BJ (cell line): ENCODE measurements around the gene TAS1R2. TPM values are rescaled to one million over a fixed set of nuclear protein-coding genes. Genes with fewer than 3 reads are reported as not detected.

ENCODE experiments used
- CTCF ChIA-PET: fragments of 350-600 bp; formaldehyde crosslinking; extraction: SDS; loops from one replicate; lab custom pipeline; 2021; ENCODE audit warnings: antibody characterized with exemption, inconsistent platforms; lab: Yijun Ruan, JAX
- POLR2A ChIA-PET: fragments of 300-600 bp; sonication (Branson Sonifier 250); formaldehyde crosslinking; extraction: SDS; loops from one replicate; lab custom pipeline; 2021; ENCODE audit warnings: antibody characterized with exemption; lab: Charles Lee
- DNase-seq: peaks from one replicate; pipeline ENCODE4 v3.0.0-alpha.2; 2011; ENCODE audit warnings: low read depth
- H3K27me3 ChIP-seq: 2 replicates; pipeline ENCODE4 v1.6.0; 2011; ENCODE audit warnings: low read length; ENCODE audit not compliant: control insufficient read depth, insufficient read depth
- H3K36me3 ChIP-seq: 2 replicates; pipeline ENCODE4 v1.5.1; 2011; ENCODE audit warnings: low read length; ENCODE audit not compliant: control insufficient read depth, insufficient read depth
- H3K4me3 ChIP-seq: 2 replicates; pipeline ENCODE4 v1.5.1; 2011; ENCODE audit warnings: low read depth, mild to moderate bottlenecking, control low read depth, low read length
- polyA plus RNA-seq: library from polyadenylated mRNA; depleted of rRNA; stranded (reverse); fragments of >200 nt; gene quantifications from 2 replicates; pipeline ENCODE4 v1.2.3, GENCODE V29; 2011; rRNA removed
- small RNA-seq: library from RNA; depleted of rRNA; stranded (forward); fragments of <200 nt; gene quantifications from one replicate; pipeline ENCODE3, GENCODE V24; 2012; ENCODE audit warnings: low replicate concordance, low read depth; ENCODE audit not compliant: insufficient read length
- TF ChIP-seq, protein P1 (sequence below): IDR thresholded peaks from 2 replicates; pipeline ENCODE4 v1.5.1; 2011; ENCODE audit warnings: low read depth, mild to moderate bottlenecking, control low read depth, inconsistent platforms, low read length, moderate library complexity; ENCODE audit not compliant: insufficient read depth

TAS1R2 gene
- polyA plus RNA-seq, 1 experiment: not detected

DNA sequence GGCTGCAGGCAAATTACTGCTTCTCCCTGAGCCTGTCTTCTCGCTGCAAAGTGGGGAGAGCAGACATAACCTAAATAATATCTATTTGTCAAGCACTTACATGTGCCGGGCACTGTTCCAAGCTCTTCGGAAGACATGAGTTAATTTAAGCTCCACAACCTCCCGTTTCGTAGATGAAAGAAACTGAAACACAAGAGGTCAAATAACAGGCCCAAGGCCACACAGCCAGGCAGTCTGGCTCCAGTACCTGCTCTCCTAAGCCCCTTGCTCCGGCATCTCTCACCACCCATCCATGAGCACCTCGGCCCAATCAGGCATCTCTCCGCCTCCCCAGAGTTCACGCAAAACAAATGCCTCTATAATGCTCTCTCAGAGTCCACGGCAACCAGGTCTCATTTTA, 65.4 kb downstream of the TAS1R2 start:
- TF ChIP-seq, protein P1, sequence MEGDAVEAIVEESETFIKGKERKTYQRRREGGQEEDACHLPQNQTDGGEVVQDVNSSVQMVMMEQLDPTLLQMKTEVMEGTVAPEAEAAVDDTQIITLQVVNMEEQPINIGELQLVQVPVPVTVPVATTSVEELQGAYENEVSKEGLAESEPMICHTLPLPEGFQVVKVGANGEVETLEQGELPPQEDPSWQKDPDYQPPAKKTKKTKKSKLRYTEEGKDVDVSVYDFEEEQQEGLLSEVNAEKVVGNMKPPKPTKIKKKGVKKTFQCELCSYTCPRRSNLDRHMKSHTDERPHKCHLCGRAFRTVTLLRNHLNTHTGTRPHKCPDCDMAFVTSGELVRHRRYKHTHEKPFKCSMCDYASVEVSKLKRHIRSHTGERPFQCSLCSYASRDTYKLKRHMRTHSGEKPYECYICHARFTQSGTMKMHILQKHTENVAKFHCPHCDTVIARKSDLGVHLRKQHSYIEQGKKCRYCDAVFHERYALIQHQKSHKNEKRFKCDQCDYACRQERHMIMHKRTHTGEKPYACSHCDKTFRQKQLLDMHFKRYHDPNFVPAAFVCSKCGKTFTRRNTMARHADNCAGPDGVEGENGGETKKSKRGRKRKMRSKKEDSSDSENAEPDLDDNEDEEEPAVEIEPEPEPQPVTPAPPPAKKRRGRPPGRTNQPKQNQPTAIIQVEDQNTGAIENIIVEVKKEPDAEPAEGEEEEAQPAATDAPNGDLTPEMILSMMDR: no peak
- no peak for DNase-seq
- CTCF ChIA-PET: no interaction called here

DNA sequence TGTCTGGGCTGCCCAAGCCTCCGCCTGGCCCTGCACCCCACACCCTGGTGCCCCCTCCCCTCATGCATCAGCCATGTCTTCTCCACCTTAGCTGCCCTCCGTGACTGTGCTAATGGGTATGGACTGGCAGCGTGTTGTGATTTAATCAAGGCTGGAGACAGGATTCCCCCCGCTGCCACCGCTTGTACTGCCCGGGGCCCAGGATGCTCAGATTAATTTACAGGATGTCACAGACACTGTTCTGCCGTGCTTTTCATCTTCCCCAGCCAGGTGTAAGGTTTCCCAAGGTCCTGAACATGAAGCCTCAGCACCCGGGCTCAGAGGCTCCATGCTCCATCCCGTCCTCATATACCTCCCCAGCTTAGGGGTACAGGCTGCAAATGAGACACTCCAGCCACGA, 66.3 kb downstream of the TAS1R2 start:
- ChIA-PET POLR2A (interaction anchor here (0.6 kb wide), 1 partner anchor 984 kb away, joined by 3 read pairs; no protein-coding TSS in a partner anchor), CTCF (no interaction called here)
- Histone ChIP-seq H3K27me3 (no peaks in the 10 kb centered on the region; the same call in 1 of the 2 replicates), H3K36me3 (no peaks in the 10 kb centered on the region), H3K4me3 (no peak overlapping the region)
- TF ChIP-seq, protein P1: no peak
- DNase-seq: no peak

More for the DNA sequence above, 65.4 kb downstream of the TAS1R2 start:
- Histone ChIP-seq H3K36me3 (no peaks in the 10 kb centered on the region), H3K27me3 (no peaks in the 10 kb centered on the region; the same call in 1 of the 2 replicates), H3K4me3 (no peak overlapping the region)
- POLR2A ChIA-PET: no interaction called here

DNA sequence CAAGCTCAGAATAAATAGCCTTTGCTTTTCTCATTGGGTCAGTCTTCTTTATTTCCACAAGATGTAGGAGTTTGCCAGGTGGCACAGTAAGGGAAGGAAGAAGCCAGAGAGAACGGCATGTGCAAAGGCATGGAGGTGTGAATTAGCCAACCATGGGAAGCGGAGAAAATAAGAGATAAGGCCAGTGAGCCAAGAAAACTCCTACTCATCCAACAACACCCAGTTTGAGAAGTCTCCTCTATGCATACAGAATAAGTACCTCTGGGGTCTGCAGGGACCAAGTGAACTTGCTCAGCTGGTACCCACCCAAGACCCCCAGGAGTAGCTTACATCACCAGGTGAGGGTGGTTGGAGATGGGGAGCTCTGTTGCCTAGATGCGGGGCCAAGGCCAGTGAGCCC, 66.7 kb downstream of the TAS1R2 start:
- Histone ChIP-seq H3K27me3 (no peaks in the 10 kb centered on the region; the same call in 1 of the 2 replicates), H3K4me3 (no peak overlapping the region), H3K36me3 (no peaks in the 10 kb centered on the region)
- DNase-seq: no peak
- POLR2A ChIA-PET: interaction anchor here (0.6 kb wide), 1 partner anchor 984 kb away, joined by 3 read pairs; no protein-coding TSS in a partner anchor
- CTCF ChIA-PET: no interaction called here
- TF ChIP-seq, protein P1: no peak

Small RNA genes lying within 50 kb of the gene (small RNA-seq; reads per million reads assigned to genes)
- gene MIR1290 (not detected), gene MIR4695 (not detected)

Other genes starting within 250 kb of the TAS1R2 start
- gene PAX7, start 228.8 kb downstream of the TAS1R2 start, polyA plus RNA-seq: not detected in 2 replicates
- 18.1 and 36.6 TPM in 2 replicates for gene ALDH4A1, start 42.9 kb upstream of the TAS1R2 start, polyA plus RNA-seq
- gene IFFO2, start 97.0 kb upstream of the TAS1R2 start, polyA plus RNA-seq: 11.1 and 15.0 TPM in 2 replicates